Measurements from ENCODE around the gene TBC1D24.

TBC1D24 gene

GRCh38 chr16:2450535-2450934, 24.4 kb upstream of the TBC1D24 start:
- DNase-seq (ENCODE audit: low read depth), result no peak

- no peak for DNase-seq (ENCODE audit: low read depth)
Observed at GRCh38 chr16:2450975-2451381, 23.9 kb upstream of the TBC1D24 start.

- DNase-seq (ENCODE audit: low read depth), result no peak
Observed at GRCh38 chr16:2451851-2452320, 23.0 kb upstream of the TBC1D24 start.

GRCh38 chr16:2452650-2453049, 22.3 kb upstream of the TBC1D24 start:
- no peak for DNase-seq (ENCODE audit: low read depth)

GRCh38 chr16:2455081-2455845, 19.7 kb upstream of the TBC1D24 start:
- no peak for DNase-seq (ENCODE audit: low read depth)

- DNase-seq (ENCODE audit: low read depth), result no peak
Observed at GRCh38 chr16:2456551-2457153, 18.3 kb upstream of the TBC1D24 start.

GRCh38 chr16:2457267-2457666, 17.7 kb upstream of the TBC1D24 start:
- no peak for DNase-seq (ENCODE audit: low read depth)

- DNase-seq (ENCODE audit: low read depth), result no peak
Observed at GRCh38 chr16:2457946-2458345, 17.0 kb upstream of the TBC1D24 start.

GRCh38 chr16:2458887-2459646, 15.9 kb upstream of the TBC1D24 start:
- DNase-seq (ENCODE audit: low read depth), result no peak

GRCh38 chr16:2459647-2460390, 15.1 kb upstream of the TBC1D24 start, which contains the start of gene TEDC2:
TSS of gene TEDC2 (plus strand) at chr16:2460109. CDS start at chr16:2460145, 36 bp downstream.
- DNase-seq (ENCODE audit: low read depth), result peak; percentile 85

GRCh38 chr16:2460391-2460713, 14.6 kb upstream of the TBC1D24 start:
- DNase-seq (ENCODE audit: low read depth), result no peak

GRCh38 chr16:2460916-2461315, 14.0 kb upstream of the TBC1D24 start:
- DNase-seq (ENCODE audit: low read depth), result no peak

GRCh38 chr16:2462031-2462866, 12.7 kb upstream of the TBC1D24 start:
- no peak for DNase-seq (ENCODE audit: low read depth)

- no peak for DNase-seq (ENCODE audit: low read depth)
Observed at GRCh38 chr16:2464333-2464732, 10.6 kb upstream of the TBC1D24 start.

- DNase-seq (ENCODE audit: low read depth), result no peak
Observed at GRCh38 chr16:2465653-2466415, 9.1 kb upstream of the TBC1D24 start.

- DNase-seq (ENCODE audit: low read depth), result no peak
Observed at GRCh38 chr16:2466667-2467527, 8.0 kb upstream of the TBC1D24 start.

GRCh38 chr16:2467528-2468232, 7.2 kb upstream of the TBC1D24 start:
- DNase-seq (ENCODE audit: low read depth), result peak; percentile 69

GRCh38 chr16:2468233-2468724, 6.6 kb upstream of the TBC1D24 start:
- no peak for DNase-seq (ENCODE audit: low read depth)
